Measurements from ENCODE around the gene EMP2. TPM values are rescaled to one million over a fixed set of nuclear protein-coding genes. Genes with fewer than 3 reads are reported as not detected.

Gene EMP2
- total RNA-seq, 1 experiment from 2014 or later = 14.4 TPM

DNA sequence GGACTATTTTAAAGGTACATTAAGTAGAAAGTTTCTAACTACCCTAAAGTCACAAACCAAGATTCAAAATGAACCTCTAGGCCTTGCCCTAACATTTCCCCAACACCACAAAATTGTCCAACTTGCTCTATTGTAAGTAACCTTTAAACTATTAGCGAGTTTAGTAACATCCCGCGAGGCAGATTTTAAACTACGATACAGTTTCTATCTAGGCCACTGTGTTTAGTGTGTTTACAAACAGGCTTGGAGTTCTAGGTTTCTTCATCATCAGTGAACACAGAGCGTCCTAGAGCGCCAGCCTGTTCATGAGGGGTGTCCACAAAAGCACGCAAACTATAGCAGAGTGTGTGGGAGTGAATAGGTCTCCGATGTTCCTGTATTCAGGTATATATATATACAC lies 51.8 kb downstream of the EMP2 start:
- H3K4me3 Mint-ChIP-seq = no peak overlapping the region
- Histone ChIP-seq H3K23me2 (ENCODE audit: insufficient read length, low read depth, low read length, poor library complexity, severe bottlenecking) (no peaks in the 10 kb centered on the region), H3K79me1 (ENCODE audit: insufficient read depth, low read depth, low read length, poor library complexity, severe bottlenecking) (no peaks in the 10 kb centered on the region), H4K91ac (ENCODE audit: insufficient read length, low read depth, low read length) (no peak overlapping the region), H3K27ac (ENCODE audit: insufficient read length, low read depth, low read length) (no peak overlapping the region), H3K79me2 (ENCODE audit: insufficient read depth, low read length) (no peaks in the 10 kb centered on the region), H3K56ac (ENCODE audit: insufficient read length, low read depth, low read length) (no peak overlapping the region), H3K14ac (ENCODE audit: insufficient read depth, low read length) (no peak overlapping the region), H2BK12ac (ENCODE audit: insufficient read length, low read depth, low read length) (no peak overlapping the region), H2BK5ac (ENCODE audit: insufficient read length, low read length) (no peak overlapping the region), H3K27me3 (ENCODE audit: insufficient read depth, low read length) (no peaks in the 10 kb centered on the region), H3K9me3 (ENCODE audit: control insufficient read depth, low read depth, low read length) (no peaks in the 10 kb centered on the region), H3T11ph (ENCODE audit: low read length) (no peak overlapping the region), H3K4me1 (ENCODE audit: insufficient read depth, low read length) (no peaks in the 10 kb centered on the region), H2BK15ac (ENCODE audit: low read depth, low read length) (no peak overlapping the region), H2AFZ (ENCODE audit: low read length) (no peak overlapping the region), H3K4ac (ENCODE audit: low read depth, low read length) (no peak overlapping the region), H4K8ac (replicated peaks; ENCODE audit: insufficient read length, low read depth, low read length) (no peak overlapping the region), H4K20me1 (ENCODE audit: control insufficient read depth, insufficient read depth, insufficient read length) (no peaks in the 10 kb centered on the region), H4K5ac (ENCODE audit: insufficient read length, low read depth, low read length) (no peak overlapping the region), H2BK20ac (ENCODE audit: low read depth, low read length, poor library complexity, severe bottlenecking) (no peak overlapping the region), H3K4me2 (ENCODE audit: insufficient read depth, insufficient read length, low read length) (no peak overlapping the region), H3K9ac (ENCODE audit: extremely low read depth, insufficient read length, low read length) (no peak overlapping the region), H3K23ac (ENCODE audit: insufficient read length, low read depth, low read length) (no peak overlapping the region), H2BK120ac (ENCODE audit: low read depth, low read length, poor library complexity, severe bottlenecking) (no peak overlapping the region), H3K18ac (ENCODE audit: insufficient read length, low read depth, low read length) (no peak overlapping the region), H2AK5ac (ENCODE audit: insufficient read length, low read length) (no peak overlapping the region)
- no CpG with 5 or more reads among the region's 8 CpGs for WGBS (ENCODE audit: extremely low coverage, insufficient read length, low lambda C conversion rate)
- H3K36me3 Mint-ChIP-seq (ENCODE audit: insufficient read depth in 1 of 3, low read depth in 3 of 3) = no peaks in the 10 kb centered on the region
- no peaks in the 10 kb centered on the region for H3K27me3 Mint-ChIP-seq (ENCODE audit: low read depth)
- no peak for TF ChIP-seq CTCF (conservative IDR thresholded peaks at IDR 0.05)
- DNase-seq = no peak
- no peaks in the 10 kb centered on the region for H3K9me3 Mint-ChIP-seq
- no peaks in the 10 kb centered on the region for H3K4me1 Mint-ChIP-seq
- H3K27ac Mint-ChIP-seq = no peak overlapping the region

All from H9 (cell line).